Heart left ventricle (tissue), 16 donors: ENCODE data around the gene DNHD1. TPM values are rescaled to one million over a fixed set of nuclear protein-coding genes. Genes with fewer than 3 reads are reported as not detected.

Experiments used
- ATAC-seq, 4 donors: fragments of 200-7000 bp; cut with Tn5 transposase; one replicate each; pipeline ENCODE4 v1.9.1; 2020 to 2022; ENCODE audit warnings: moderate library complexity in 4 of 4, mild to moderate bottlenecking in 3 of 4, moderate number of reproducible peaks in 1 of 4
- DNase-seq, 5 donors: peaks; one replicate each; pipeline ENCODE4 v3.0.0-alpha.2; 2020
- H3K27ac ChIP-seq, 12 donors: fragments of 200-600 bp; sonication (generic) in 4 of 12; one replicate each; pipeline versions ENCODE4 v1.5.0 to v1.8.0; 2016 to 2022; ENCODE audit warnings: mild to moderate bottlenecking in 2 of 12
- H3K27me3 ChIP-seq, 9 donors: fragments of 200-600 bp; sonication (generic) in 2 of 9; one replicate each; pipeline versions ENCODE4 v1.5.1 to v1.8.0; 2016 to 2022; ENCODE audit warnings: mild to moderate bottlenecking in 3 of 9
- H3K36me3 ChIP-seq, 9 donors: fragments of 200-600 bp; sonication (generic) in 2 of 9; one replicate each; pipeline versions ENCODE4 v1.5.0 to v1.8.0; 2018 to 2022; ENCODE audit warnings: mild to moderate bottlenecking in 2 of 9
- H3K4me1 ChIP-seq, 12 donors: fragments of 200-600 bp; sonication (generic) in 4 of 12; one replicate each; pipeline versions ENCODE4 v1.5.0 to v1.8.0; 2016 to 2022; ENCODE audit warnings: mild to moderate bottlenecking in 3 of 12
- H3K4me3 ChIP-seq, 12 donors: fragments of 200-600 bp; sonication (generic) in 4 of 12; one replicate each; pipeline versions ENCODE4 v1.5.0 to v1.8.0; 2017 to 2022; ENCODE audit warnings: mild to moderate bottlenecking in 9 of 12, moderate library complexity in 4 of 12
- H3K9me3 ChIP-seq, 12 donors: fragments of 200-600 bp; sonication (generic) in 4 of 12; one replicate each; pipeline versions ENCODE4 v1.5.0 to v1.8.0; 2016 to 2022; ENCODE audit warnings: mild to moderate bottlenecking in 1 of 12
- CTCF ChIP-seq, 12 donors: fragments of 200-600 bp; sonication (generic) in 4 of 12; IDR thresholded peaks; one replicate each; pipeline versions ENCODE4 v1.5.0 to v1.8.0; 2018 to 2022; ENCODE audit warnings: antibody characterized with exemption in 12 of 12, mild to moderate bottlenecking in 5 of 12
- POLR2A ChIP-seq, 2 donors: fragments of 450-650 bp; IDR thresholded peaks; one replicate each; pipeline ENCODE4 v1.6.1; 2017; ENCODE audit warnings: antibody characterized with exemption in 2 of 2, mild to moderate bottlenecking in 2 of 2, moderate library complexity in 2 of 2
- WGBS, 4 donors: extraction: QIAGEN DNeasy Blood & Tissue Kit in 2 of 4; methylation state at CpG; one replicate each; pipeline versions ENCODE4 v1.1.5 to v1.1.7; 2013 to 2018; 5-methylcytosine and 5-hydroxymethylcytosine counted together
- intact Hi-C, 10 donors: fragments of 100-400 bp; cut with DNase I; formaldehyde crosslinking; loops; one replicate each; pipeline versions ENCODE4 v1.11.1 to v1.14.2; 2022
- polyA plus RNA-seq, 2 donors: library from polyadenylated mRNA; stranded (reverse); fragments of 200-250 nt; gene quantifications; one replicate each; pipeline ENCODE4 v1.2.3, GENCODE V29; 2013
- total RNA-seq, 9 donors: library from RNA; depleted of rRNA in 2 of 9; stranded (reverse); fragments of >200 nt in 2 of 9; fragmentation: NEBNext Ultra II Directional in 3 of 9; extraction: Animal tissue kit (Norgen Biotek cat#: 25700) in 3 of 9; gene quantifications; one replicate each; pipeline versions ENCODE4 v1.1.0 to v1.2.4, GENCODE V29; 2016 to 2023
- donor health status: ischemic (EF 13 %, LVEDD 7.1; RV severe dilation, severe dysfunction).
- donor health status: healthy with polysubstance abuse.
- donor health status: DM: no; HTN: yes; CAD: no.
- donor health status: DM: no; HTN: no; CAD: no.
- donor health status: ischemic (EF 25% LVEDD 6.9; RV normal size, moderate dysfunction).
- donor health status: ischemic (EF 25% LVEDD 5.7; RV mildly dilated, moderate dysfunction).
- donor health status: healthy.
- donor health status: DM: yes; HTN: yes; CAD: no.
- donor health status: ischemic (EF 35%, LVEDD 5.7; RV mildly dilated, moderate dysfunction).
- donor health status: nonischemic (EF 11% LVEDD 7.7; RV severe dilation, severe dysfunction).
- donor health status: DM: yes; HTN: yes; CAD: no.
- donor health status: PGD.
- donor health status: ischemic (EF 29% LVEDD 5.4; RV normal size, mild dysfunction).
- donor health status: nonischemic (EF 23%, LVEDD 6.1; RV moderate dilation, normal function).

DNHD1 gene
- total and polyA plus RNA-seq, 11 donors: 2.2 to 9.4 (median 5.4) TPM

DNA sequence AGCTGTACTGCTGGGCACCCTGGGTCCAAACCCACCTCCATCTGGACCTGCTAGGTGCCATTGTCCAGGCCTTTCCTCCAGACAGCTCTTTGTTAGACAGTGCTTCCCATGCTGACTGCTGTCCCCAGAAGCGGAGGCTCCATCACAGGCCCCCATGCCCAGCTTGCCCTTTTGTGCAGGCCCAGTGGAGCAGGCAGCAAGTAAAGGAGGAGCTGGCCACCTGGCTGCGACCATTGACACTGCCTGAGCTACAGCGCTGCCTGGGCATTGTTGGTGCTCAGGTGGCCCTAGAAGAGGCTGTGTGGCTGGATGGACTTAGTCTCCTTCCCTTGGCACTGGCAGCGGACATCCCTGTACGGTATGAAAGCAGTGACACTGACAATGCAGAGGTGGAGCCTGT lies 1.5 kb downstream of the DNHD1 start:
- DNase-seq (no peak), ATAC-seq (peak in 1 of 4 donors; percentile 10)
- intact Hi-C loops: loop anchor here in 1 of 10 donors (5.0 kb wide), 1 partner anchor 121 kb away; no protein-coding TSS in a partner anchor
- Histone ChIP-seq H3K9me3 (no peaks in the 10 kb centered on the region), H3K4me1 (peaks cover 0 to 19% (median 0%) of the 10 kb centered on the region in 12 donors), H3K4me3 (no peak overlapping the region), H3K36me3 (peaks cover 0 to 51% (median 30%) of the 10 kb centered on the region in 9 donors), H3K27ac (peak overlapping the region in 1 of 12 donors; percentile 41), H3K27me3 (no peaks in the 10 kb centered on the region)
- TF ChIP-seq POLR2A (IDR thresholded peaks at IDR 0.05): no peak
- WGBS, 4 donors: 93 to 100% (median 95%) methylated on average over 5 of the region's 5 CpGs

- ATAC-seq (no peak), DNase-seq (no peak)
- Histone ChIP-seq H3K27me3 (no peaks in the 10 kb centered on the region), H3K36me3 (peaks cover 0 to 55% (median 40%) of the 10 kb centered on the region in 9 donors), H3K4me3 (no peak overlapping the region), H3K4me1 (peaks cover 0 to 17% (median 0%) of the 10 kb centered on the region in 12 donors), H3K9me3 (no peaks in the 10 kb centered on the region), H3K27ac (no peak overlapping the region)
- intact Hi-C loops: loop anchor here in 7 of 10 donors (5.0 to 10.0 kb wide), 5 partner anchors 58 to 478 kb away; partner anchors contain the start of gene HPX (in 4 of the 7)
- no peak for TF ChIP-seq CTCF (IDR thresholded peaks at IDR 0.05)
- no peak for TF ChIP-seq POLR2A (IDR thresholded peaks at IDR 0.05)
- 94 to 98% (median 96%) methylated on average over 3 of the region's 3 CpGs for WGBS, 4 donors
Measured at GRCh38 chr11:6502382-6502781, 5.3 kb downstream of the DNHD1 start.

GRCh38 chr11:6504166-6504565 lies 7.1 kb downstream of the DNHD1 start:
- TF ChIP-seq POLR2A (IDR thresholded peaks at IDR 0.05): no peak
- no peak for TF ChIP-seq CTCF (IDR thresholded peaks at IDR 0.05)
- DNase-seq: no peak
- intact Hi-C loops: loop anchor here in 8 of 10 donors (2.0 to 10.0 kb wide), 6 partner anchors 59 to 479 kb away; partner anchors contain the start of gene HPX (in 4 of the 8)
- no peak for ATAC-seq
- Histone ChIP-seq H3K9me3 (no peaks in the 10 kb centered on the region), H3K4me1 (peaks cover 0 to 2% (median 0%) of the 10 kb centered on the region in 12 donors), H3K36me3 (peaks cover 0 to 56% (median 36%) of the 10 kb centered on the region in 9 donors), H3K27ac (no peak overlapping the region), H3K27me3 (no peaks in the 10 kb centered on the region), H3K4me3 (no peak overlapping the region)
- 79 to 85% (median 82%) methylated on average over 3 of the region's 3 CpGs for WGBS, 4 donors

DNA sequence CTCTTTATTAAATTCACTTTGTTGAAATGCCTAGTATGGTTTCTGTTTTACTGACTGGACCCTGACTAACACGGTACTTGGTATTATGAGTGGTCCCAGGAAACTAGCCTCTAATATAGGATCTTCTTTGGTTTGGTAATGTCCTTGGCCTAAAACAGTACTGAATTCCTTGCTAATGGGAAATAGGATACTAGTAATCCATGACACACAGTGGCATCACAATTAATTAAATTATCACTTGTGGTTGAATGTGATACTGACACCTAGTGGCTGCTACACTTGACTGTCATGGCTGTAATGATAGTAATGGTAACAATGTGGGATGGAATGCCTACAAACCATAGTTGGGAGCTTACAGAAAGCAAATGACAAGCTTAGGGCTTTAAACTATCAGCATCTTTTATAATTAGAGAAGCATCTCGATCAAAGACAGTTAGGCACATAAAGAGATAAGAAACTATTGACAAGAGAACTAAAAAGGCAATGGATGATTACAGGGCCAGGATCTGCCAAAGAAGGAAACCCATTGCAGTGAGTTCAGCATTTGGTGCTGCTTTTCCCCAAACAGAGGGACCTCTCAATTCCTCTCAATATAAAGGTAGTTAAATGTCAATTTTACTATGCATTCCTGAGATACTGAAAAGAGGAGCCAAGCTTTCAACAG lies 8.6 kb downstream of the DNHD1 start:
- H3K27ac ChIP-seq: no peak overlapping the region
- no peak for TF ChIP-seq POLR2A (IDR thresholded peaks at IDR 0.05)
- peak; percentile 60 to 83 (median 75) for TF ChIP-seq CTCF (IDR thresholded peaks at IDR 0.05)
- no peaks in the 10 kb centered on the region for H3K27me3 ChIP-seq

More for the DNA sequence above, 8.6 kb downstream of the DNHD1 start:
- Histone ChIP-seq H3K9me3 (no peaks in the 10 kb centered on the region), H3K4me3 (no peak overlapping the region), H3K4me1 (no peaks in the 10 kb centered on the region), H3K36me3 (peaks cover 0 to 62% (median 44%) of the 10 kb centered on the region in 9 donors)
- ATAC-seq: peak in 3 of 4 donors; percentile 64 to 72 (median 66)
- intact Hi-C loops: loop anchor here (1.0 to 10.0 kb wide), 10 partner anchors 61 to 481 kb away; partner anchors contain the start of gene HPX (in 5 of the 10)
- DNase-seq: no peak
- WGBS, 4 donors: 57 to 61% (median 59%) methylated on average over 2 of the region's 2 CpGs
